Spleen (tissue), 7 donors: ENCODE measurements around the gene TFB2M.

Experiments
- POLR2A ChIP-seq, 3 donors: fragments of 450-650 bp; IDR thresholded peaks; one replicate each; pipeline ENCODE4 v1.5.1; 2017; ENCODE audit warnings: antibody characterized with exemption in 3 of 3, mild to moderate bottlenecking in 1 of 3
- TF ChIP-seq, protein P1 (sequence below), 11 experiments: fragments of 200-600 bp in 7 of 11; fragments of 450-650 bp in 4 of 11; sonication (generic) in 4 of 11; IDR thresholded peaks in 8 of 11; conservative IDR thresholded peaks in 3 of 11; 1 replicate in 7 of 11; 2 replicates in 4 of 11; pipeline versions ENCODE4 v1.4.0 to v1.8.0; 2016 to 2021; ENCODE audit warnings: antibody characterized with exemption in 11 of 11, inconsistent platforms in 4 of 11, mild to moderate bottlenecking in 1 of 11
- donor health status: DM: no; HTN: no; CAD: no; lungs with moderate emphysema.
- donor health status: DM: no; HTN: no; CAD: no.
- donor health status: DM: no; HTN: no; CAD: no.

GRCh38 chr1:246600579-246600978 lies 34.5 kb upstream of the TFB2M start:
- TF ChIP-seq, protein P1, sequence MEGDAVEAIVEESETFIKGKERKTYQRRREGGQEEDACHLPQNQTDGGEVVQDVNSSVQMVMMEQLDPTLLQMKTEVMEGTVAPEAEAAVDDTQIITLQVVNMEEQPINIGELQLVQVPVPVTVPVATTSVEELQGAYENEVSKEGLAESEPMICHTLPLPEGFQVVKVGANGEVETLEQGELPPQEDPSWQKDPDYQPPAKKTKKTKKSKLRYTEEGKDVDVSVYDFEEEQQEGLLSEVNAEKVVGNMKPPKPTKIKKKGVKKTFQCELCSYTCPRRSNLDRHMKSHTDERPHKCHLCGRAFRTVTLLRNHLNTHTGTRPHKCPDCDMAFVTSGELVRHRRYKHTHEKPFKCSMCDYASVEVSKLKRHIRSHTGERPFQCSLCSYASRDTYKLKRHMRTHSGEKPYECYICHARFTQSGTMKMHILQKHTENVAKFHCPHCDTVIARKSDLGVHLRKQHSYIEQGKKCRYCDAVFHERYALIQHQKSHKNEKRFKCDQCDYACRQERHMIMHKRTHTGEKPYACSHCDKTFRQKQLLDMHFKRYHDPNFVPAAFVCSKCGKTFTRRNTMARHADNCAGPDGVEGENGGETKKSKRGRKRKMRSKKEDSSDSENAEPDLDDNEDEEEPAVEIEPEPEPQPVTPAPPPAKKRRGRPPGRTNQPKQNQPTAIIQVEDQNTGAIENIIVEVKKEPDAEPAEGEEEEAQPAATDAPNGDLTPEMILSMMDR (IDR thresholded peaks at IDR 0.05 in 8 of 11, conservative IDR thresholded peaks at IDR 0.05 in 3 of 11): no peak
- TF ChIP-seq POLR2A (IDR thresholded peaks at IDR 0.05): no peak
